IMR-90 (cell line): Measurements from ENCODE around the gene PHF20. TPM values are rescaled to one million over a fixed set of nuclear protein-coding genes. Genes with fewer than 3 reads are reported as not detected.

Experiments used
- ATAC-seq: fragments of 200-7000 bp; cut with Tn5 transposase; 2 replicates; pipeline ENCODE4 v1.9.1; 2020; ENCODE audit warnings: low read depth, mild to moderate bottlenecking, moderate library complexity
- BruUV-seq: library from RNA; stranded (reverse); fragments of 400-500 nt; replicated peaks from 2 replicates; lab custom pipeline; 2021; lab: Mats Ljungman, UMichigan
- CTCF ChIA-PET: fragments of 300-600 bp; formaldehyde crosslinking; extraction: SDS; loops from one replicate; lab custom pipeline; 2021; ENCODE audit warnings: antibody characterized with exemption; lab: Yijun Ruan, JAX
- POLR2A ChIA-PET: fragments of 300-600 bp; sonication (Branson Sonifier 250); formaldehyde crosslinking; loops from one replicate; lab custom pipeline; 2022; ENCODE audit warnings: antibody characterized with exemption; ENCODE audit not compliant: unreplicated experiment; lab: Charles Lee
- DNase-seq: peaks from one replicate; pipeline ENCODE4 v3.0.0; 2013
- H2AFZ ChIP-seq: replicated peaks from 2 replicates; pipeline ENCODE3; 2013; ENCODE audit warnings: low read length, mild to moderate bottlenecking; ENCODE audit not compliant: poor library complexity
- H2AK5ac ChIP-seq: 2 replicates; pipeline ENCODE4 v1.6.1; 2013; ENCODE audit warnings: low read depth, low read length, inconsistent platforms
- H2AK9ac ChIP-seq: replicated peaks from 2 replicates; pipeline ENCODE3; 2013; ENCODE audit warnings: mild to moderate bottlenecking, low read depth, low read length, moderate library complexity; ENCODE audit not compliant: poor library complexity
- H2BK120ac ChIP-seq: 2 replicates; pipeline ENCODE4 v1.6.1; 2013; ENCODE audit warnings: low read depth, low read length, inconsistent platforms
- H2BK15ac ChIP-seq: 3 replicates; pipeline ENCODE4 v1.6.1; 2013; ENCODE audit warnings: low read depth, low read length, inconsistent platforms
- H2BK20ac ChIP-seq: 2 replicates; pipeline ENCODE4 v1.6.1; 2013; ENCODE audit warnings: low read depth, mild to moderate bottlenecking, inconsistent platforms, low read length, moderate library complexity
- H2BK5ac ChIP-seq: 2 replicates; pipeline ENCODE4 v1.6.1; 2013; ENCODE audit warnings: mild to moderate bottlenecking, low read depth, low read length, inconsistent platforms; ENCODE audit not compliant: poor library complexity, severe bottlenecking
- H3K14ac ChIP-seq: replicated peaks from 2 replicates; pipeline ENCODE4 v1.6.1; 2013; ENCODE audit warnings: low read depth, low read length, inconsistent platforms
- H3K18ac ChIP-seq: 2 replicates; pipeline ENCODE4 v1.6.1; 2013; ENCODE audit warnings: low read depth, low read length, control low read depth
- H3K23ac ChIP-seq: 2 replicates; pipeline ENCODE4 v1.6.1; 2013; ENCODE audit warnings: low read depth, low read length, inconsistent platforms
- H3K27ac ChIP-seq: 2 replicates; pipeline ENCODE4 v1.5.1; 2013; ENCODE audit warnings: mild to moderate bottlenecking, control low read depth, low read length; ENCODE audit not compliant: insufficient read depth
- H3K27me3 ChIP-seq: 2 replicates; pipeline ENCODE4 v1.6.1; 2013; ENCODE audit warnings: low read length; ENCODE audit not compliant: control insufficient read depth, insufficient read depth
- H3K36me3 ChIP-seq: 2 replicates; pipeline ENCODE4 v1.6.1; 2013; ENCODE audit warnings: low read length, mixed read lengths; ENCODE audit not compliant: control insufficient read depth, insufficient read depth
- H3K4ac ChIP-seq: 2 replicates; pipeline ENCODE4 v1.6.1; 2013; ENCODE audit warnings: low read depth, low read length, inconsistent platforms
- H3K4me1 ChIP-seq: 2 replicates; pipeline ENCODE4 v1.6.1; 2013; ENCODE audit warnings: low read length, mixed read lengths; ENCODE audit not compliant: control insufficient read depth, insufficient read depth
- H3K4me2 ChIP-seq: 2 replicates; pipeline ENCODE4 v1.6.1; 2013; ENCODE audit warnings: low read depth, mild to moderate bottlenecking, control low read depth, low read length, moderate library complexity
- H3K4me3 ChIP-seq: 2 replicates; pipeline ENCODE4 v1.5.1; 2013; ENCODE audit warnings: low read depth, mild to moderate bottlenecking, control low read depth, low read length, moderate library complexity; ENCODE audit not compliant: insufficient read depth
- H3K56ac ChIP-seq: 2 replicates; pipeline ENCODE4 v1.6.1; 2013; ENCODE audit warnings: low read length, inconsistent platforms; ENCODE audit not compliant: insufficient read depth; ENCODE audit errors: extremely low read depth
- H3K79me1 ChIP-seq, 2 experiments: 2 replicates each; pipeline ENCODE4 v1.6.1; 2013; ENCODE audit warnings: low read length in 2 of 2, inconsistent platforms in 1 of 2, low read depth in 1 of 2
- H3K9ac ChIP-seq: 2 replicates; pipeline ENCODE4 v1.6.1; 2013; ENCODE audit warnings: low read depth, low read length, control low read depth
- H3K9me1 ChIP-seq: 2 replicates; pipeline ENCODE4 v1.6.1; 2013; ENCODE audit warnings: low read length, inconsistent platforms; ENCODE audit not compliant: insufficient read depth
- H3K9me3 ChIP-seq: 2 replicates; pipeline ENCODE4 v1.6.1; 2013; ENCODE audit warnings: low read length; ENCODE audit not compliant: control insufficient read depth, insufficient read depth
- H4K20me1 ChIP-seq: 2 replicates; pipeline ENCODE4 v1.6.1; 2013; ENCODE audit warnings: low read length, inconsistent platforms; ENCODE audit not compliant: insufficient read depth
- H4K5ac ChIP-seq: 2 replicates; pipeline ENCODE4 v1.6.1; 2013; ENCODE audit warnings: mild to moderate bottlenecking, low read depth, low read length, control low read depth
- H4K8ac ChIP-seq, 2 experiments: 2 replicates each; pipeline ENCODE4 v1.6.1; 2013; ENCODE audit warnings: low read depth in 2 of 2, low read length in 2 of 2, control low read depth in 1 of 2, inconsistent platforms in 1 of 2
- H4K91ac ChIP-seq: 2 replicates; pipeline ENCODE4 v1.6.1; 2013; ENCODE audit warnings: low read depth, low read length, inconsistent platforms; ENCODE audit not compliant: insufficient read depth
- CEBPB ChIP-seq: IDR thresholded peaks from 2 replicates; pipeline ENCODE4 v1.6.1; 2012; ENCODE audit warnings: low read depth, low read length, improper control_type of control experiment
- POLR2A ChIP-seq: IDR thresholded peaks from 2 replicates; pipeline ENCODE4 v1.6.1; 2012; ENCODE audit warnings: mild to moderate bottlenecking, low read depth, low read length
- RFX5 ChIP-seq: IDR thresholded peaks from 2 replicates; pipeline ENCODE4 v1.8.0; 2012; ENCODE audit warnings: low read depth, mild to moderate bottlenecking, low read length, moderate library complexity
- WGBS, 2 experiments: methylation state at CpG; one replicate each; pipeline versions ENCODE4 v1.1.5 to v1.1.7; 2013; ENCODE audit warnings: missing lambda C conversion rate in 2 of 2; ENCODE audit not compliant: insufficient read length in 1 of 2; ENCODE audit errors: extremely low coverage in 2 of 2; 5-methylcytosine and 5-hydroxymethylcytosine counted together
- dilution Hi-C: fragments of 300-500 bp; cut with HindIII; formaldehyde crosslinking; loops from one replicate; pipeline ENCODE4 v1.14.3; 2018; ENCODE audit warnings: low sequenced_read_pairs; ENCODE audit not compliant: unreplicated experiment
- in situ Hi-C: fragments of 300-500 bp; cut with MboI; formaldehyde crosslinking; loops from 3 replicates; pipeline ENCODE4 v1.14.3; 2019; ENCODE audit warnings: low sequenced_read_pairs, inconsistent platforms, mixed read lengths
- intact Hi-C: fragments of 100-400 bp; cut with micrococcal nuclease; formaldehyde crosslinking; loops from 2 replicates; pipeline ENCODE4 v1.10.0; 2022
- polyA plus RNA-seq, 3 experiments: library from polyadenylated mRNA; depleted of rRNA; stranded (reverse); fragments of >200 nt; gene quantifications; 2 replicates each; pipeline ENCODE4 v1.2.3, GENCODE V29; 2012; ENCODE audit warnings: low replicate concordance in 1 of 3
- total RNA-seq: library from RNA; depleted of rRNA; stranded (reverse); fragments of >200 nt; gene quantifications from 2 replicates; pipeline ENCODE4 v1.2.3, GENCODE V29; 2012

PHF20 gene
- total and polyA plus RNA-seq, 2 of the 4 experiments (the other 2 are of a cell fraction), result 22.0 to 22.5 TPM

GRCh38 chr20:35726842-35727711 is 44.7 kb upstream of the PHF20 start:
- Histone ChIP-seq H4K5ac (no peak overlapping the region), H3K36me3 (peaks cover 74% of the 10 kb centered on the region), H3K9me3 (no peaks in the 10 kb centered on the region), H4K91ac (no peak overlapping the region), H2AFZ (no peak overlapping the region), H3K79me1 (peaks cover 6 to 38% of the 10 kb centered on the region in 2 experiments), H3K4me3 (no peak overlapping the region), H2AK5ac (no peak overlapping the region), H3K4ac (no peak overlapping the region), H3K4me1 (no peaks in the 10 kb centered on the region), H2BK15ac (no peak overlapping the region), H3K23ac (no peak overlapping the region), H2BK120ac (no peak overlapping the region), H3K27ac (no peak overlapping the region), H2BK20ac (no peak overlapping the region), H3K9ac (no peak overlapping the region), H4K8ac (no peak overlapping the region), H2BK5ac (no peak overlapping the region), H3K56ac (no peak overlapping the region), H4K20me1 (peaks cover 95% of the 10 kb centered on the region), H3K9me1 (no peaks in the 10 kb centered on the region), H3K18ac (no peak overlapping the region), H3K4me2 (no peak overlapping the region), H2AK9ac (no peak overlapping the region), H3K14ac (no peak overlapping the region), H3K27me3 (no peaks in the 10 kb centered on the region)
- ChIA-PET POLR2A (interaction anchor here (0.6 kb wide), 1 partner anchor 178 kb away, joined by 3 read pairs; no protein-coding TSS in a partner anchor), CTCF (no interaction called here)
- in situ Hi-C loops (no loop called here), intact Hi-C loops (no loop called here), dilution Hi-C loops (no loop called here)
- ATAC-seq (no peak), DNase-seq (no peak)
- TF ChIP-seq CEBPB (peak; percentile 75), RFX5 (no peak), POLR2A (no peak)
- 87% methylated on average over 3 of the region's 20 CpGs; no CpG with 5 or more reads in 1 of the 2 experiments for WGBS, 2 experiments
- BruUV-seq, result TSS peak; percentile 3
